Mesenteric fat pad (tissue), 1 donor: ENCODE data around the gene P2RY12. TPM values are rescaled to one million over a fixed set of nuclear protein-coding genes. Genes with fewer than 3 reads are reported as not detected.

Source experiments
- DNase-seq: peaks from one replicate; pipeline ENCODE4 v3.0.0-alpha.2; 2020; ENCODE audit warnings: low spot score
- long read RNA-seq: library from polyadenylated mRNA; unstranded; transcript quantifications from one replicate; pipeline ENCODE4 v2.0.0, GENCODE V29; 2020
- total RNA-seq: library from RNA; stranded (reverse); fragmentation: NEBNext Ultra II Directional; extraction: Animal tissue kit (Norgen Biotek cat#: 25700); gene quantifications from one replicate; pipeline ENCODE4 v1.2.1, GENCODE V29; 2021
- donor health status: DM: yes; HTN: yes; CAD: no.

The P2RY12 gene
- 5.7 TPM for total RNA-seq
- long read RNA-seq, transcript P2RY12-201 (3 exons, 1,766 nt): major isoform, 6 of 7 reads
- long read RNA-seq, partial matches to known transcripts: 0 of 7 reads
- long read RNA-seq, other reads (novel, unspliced or antisense): 1 of 7 reads

GRCh38 chr3:151384741-151385174 is at the start of gene P2RY12:
TSS of gene P2RY12 (minus strand) at chr3:151384753. CDS start at chr3:151338845, 45,908 bp downstream.
- DNase-seq: no peak

- no peak for DNase-seq
Observed at GRCh38 chr3:151432616-151433372, 48.2 kb upstream of the P2RY12 start.

GRCh38 chr3:151431940-151432339 is 47.4 kb upstream of the P2RY12 start:
- DNase-seq: no peak

GRCh38 chr3:151430821-151431484 is 46.4 kb upstream of the P2RY12 start:
- no peak for DNase-seq

- no peak for DNase-seq
Observed at GRCh38 chr3:151428386-151428785, 43.8 kb upstream of the P2RY12 start.

- no peak for DNase-seq
Observed at GRCh38 chr3:151426341-151426657, 41.7 kb upstream of the P2RY12 start.

- DNase-seq: no peak
Observed at GRCh38 chr3:151425627-151426340, 41.2 kb upstream of the P2RY12 start.

- no peak for DNase-seq
Observed at GRCh38 chr3:151423091-151423490, 38.5 kb upstream of the P2RY12 start.

GRCh38 chr3:151421938-151422337 is 37.4 kb upstream of the P2RY12 start:
- DNase-seq: no peak

- no peak for DNase-seq
Observed at GRCh38 chr3:151419806-151420205, 35.3 kb upstream of the P2RY12 start.

- DNase-seq: no peak
Observed at GRCh38 chr3:151415289-151415688, 30.7 kb upstream of the P2RY12 start.

GRCh38 chr3:151412989-151413388 is 28.4 kb upstream of the P2RY12 start:
- DNase-seq: no peak

GRCh38 chr3:151410891-151411559 is 26.5 kb upstream of the P2RY12 start:
- no peak for DNase-seq

- no peak for DNase-seq
Observed at GRCh38 chr3:151407928-151408327, 23.4 kb upstream of the P2RY12 start.

GRCh38 chr3:151404316-151404715 is 19.8 kb upstream of the P2RY12 start:
- DNase-seq: no peak

- DNase-seq: no peak
Observed at GRCh38 chr3:151403246-151403645, 18.7 kb upstream of the P2RY12 start.

- DNase-seq: no peak
Observed at GRCh38 chr3:151402349-151402748, 17.8 kb upstream of the P2RY12 start.

- DNase-seq: no peak
Observed at GRCh38 chr3:151400341-151400740, 15.8 kb upstream of the P2RY12 start.

- DNase-seq: no peak
Observed at GRCh38 chr3:151398895-151399294, 14.3 kb upstream of the P2RY12 start.

GRCh38 chr3:151395806-151396205 is 11.3 kb upstream of the P2RY12 start:
- DNase-seq: no peak

- DNase-seq: no peak
Observed at GRCh38 chr3:151394611-151395010, 10.1 kb upstream of the P2RY12 start.
